ENCODE measurements around the gene INSIG1.

DNA sequence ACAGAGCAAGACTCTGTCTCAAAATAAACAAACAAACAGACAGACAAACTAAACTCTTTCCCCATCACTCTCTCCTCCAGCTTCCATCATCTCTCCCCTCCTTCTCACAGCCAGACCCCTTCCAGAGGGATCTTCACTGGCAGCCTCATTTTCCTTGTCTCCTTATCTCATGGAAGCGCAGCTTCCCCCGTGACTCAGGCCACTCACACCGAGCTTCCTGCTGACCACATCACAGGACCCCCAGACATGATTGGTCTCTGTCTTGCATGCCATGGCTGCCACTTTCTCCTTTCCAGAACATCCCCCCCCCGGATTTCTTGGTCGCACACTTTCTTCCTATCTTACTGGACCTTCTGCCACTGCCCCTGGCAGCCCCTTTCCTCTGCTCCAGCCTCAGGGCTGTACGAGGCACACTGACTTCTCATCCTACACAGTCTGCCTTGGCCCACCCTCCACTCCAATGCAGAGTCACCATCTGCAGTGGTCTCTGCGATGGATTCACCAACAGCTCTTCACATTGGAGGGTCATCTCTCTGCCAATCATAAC lies 4.9 kb upstream of the INSIG1 start:
- TF ChIP-seq MYNN (tag by site-specific recombination; IDR thresholded peaks at IDR 0.05; ENCODE audit: borderline replicate concordance), result no peak
- TF ChIP-seq, protein P1, sequence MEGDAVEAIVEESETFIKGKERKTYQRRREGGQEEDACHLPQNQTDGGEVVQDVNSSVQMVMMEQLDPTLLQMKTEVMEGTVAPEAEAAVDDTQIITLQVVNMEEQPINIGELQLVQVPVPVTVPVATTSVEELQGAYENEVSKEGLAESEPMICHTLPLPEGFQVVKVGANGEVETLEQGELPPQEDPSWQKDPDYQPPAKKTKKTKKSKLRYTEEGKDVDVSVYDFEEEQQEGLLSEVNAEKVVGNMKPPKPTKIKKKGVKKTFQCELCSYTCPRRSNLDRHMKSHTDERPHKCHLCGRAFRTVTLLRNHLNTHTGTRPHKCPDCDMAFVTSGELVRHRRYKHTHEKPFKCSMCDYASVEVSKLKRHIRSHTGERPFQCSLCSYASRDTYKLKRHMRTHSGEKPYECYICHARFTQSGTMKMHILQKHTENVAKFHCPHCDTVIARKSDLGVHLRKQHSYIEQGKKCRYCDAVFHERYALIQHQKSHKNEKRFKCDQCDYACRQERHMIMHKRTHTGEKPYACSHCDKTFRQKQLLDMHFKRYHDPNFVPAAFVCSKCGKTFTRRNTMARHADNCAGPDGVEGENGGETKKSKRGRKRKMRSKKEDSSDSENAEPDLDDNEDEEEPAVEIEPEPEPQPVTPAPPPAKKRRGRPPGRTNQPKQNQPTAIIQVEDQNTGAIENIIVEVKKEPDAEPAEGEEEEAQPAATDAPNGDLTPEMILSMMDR (tag by site-specific recombination; IDR thresholded peaks at IDR 0.05), result no peak
- no peak for TF ChIP-seq ZNF138 (tag by site-specific recombination; IDR thresholded peaks at IDR 0.05; ENCODE audit: borderline replicate concordance)
- no peak for TF ChIP-seq ZBTB21 (tag by site-specific recombination; IDR thresholded peaks at IDR 0.05)
- TF ChIP-seq, protein P2, sequence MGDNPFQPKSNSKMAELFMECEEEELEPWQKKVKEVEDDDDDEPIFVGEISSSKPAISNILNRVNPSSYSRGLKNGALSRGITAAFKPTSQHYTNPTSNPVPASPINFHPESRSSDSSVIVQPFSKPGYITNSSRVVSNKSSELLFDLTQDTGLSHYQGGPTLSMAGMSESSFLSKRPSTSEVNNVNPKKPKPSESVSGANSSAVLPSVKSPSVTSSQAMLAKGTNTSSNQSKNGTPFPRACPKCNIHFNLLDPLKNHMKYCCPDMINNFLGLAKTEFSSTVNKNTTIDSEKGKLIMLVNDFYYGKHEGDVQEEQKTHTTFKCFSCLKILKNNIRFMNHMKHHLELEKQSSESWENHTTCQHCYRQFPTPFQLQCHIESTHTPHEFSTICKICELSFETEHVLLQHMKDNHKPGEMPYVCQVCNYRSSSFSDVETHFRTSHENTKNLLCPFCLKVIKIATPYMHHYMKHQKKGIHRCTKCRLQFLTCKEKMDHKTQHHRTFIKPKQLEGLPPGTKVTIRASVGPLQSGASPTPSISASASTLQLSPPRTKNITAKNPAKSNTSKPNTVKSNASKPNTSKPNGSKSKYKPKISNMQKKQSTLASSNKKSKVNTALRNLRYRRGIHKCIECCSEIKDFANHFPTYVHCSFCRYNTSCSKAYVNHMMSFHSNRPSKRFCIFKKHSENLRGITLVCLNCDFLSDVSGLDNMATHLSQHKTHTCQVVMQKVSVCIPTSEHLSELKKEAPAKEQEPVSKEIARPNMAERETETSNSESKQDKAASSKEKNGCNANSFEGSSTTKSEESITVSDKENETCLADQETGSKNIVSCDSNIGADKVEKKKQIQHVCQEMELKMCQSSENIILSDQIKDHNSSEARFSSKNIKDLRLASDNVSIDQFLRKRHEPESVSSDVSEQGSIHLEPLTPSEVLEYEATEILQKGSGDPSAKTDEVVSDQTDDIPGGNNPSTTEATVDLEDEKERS (tag by site-specific recombination; IDR thresholded peaks at IDR 0.05), result no peak
